GM19043 (cell line): Measurements from ENCODE around the gene SYTL2.

Source experiments
- ATAC-seq: cut with Tn5 transposase; IDR thresholded peaks from one replicate; pipeline ENCODE4 v1.9.1; 2021; ENCODE audit warnings: low read depth; ENCODE audit not compliant: unreplicated experiment

The SYTL2 gene

DNA sequence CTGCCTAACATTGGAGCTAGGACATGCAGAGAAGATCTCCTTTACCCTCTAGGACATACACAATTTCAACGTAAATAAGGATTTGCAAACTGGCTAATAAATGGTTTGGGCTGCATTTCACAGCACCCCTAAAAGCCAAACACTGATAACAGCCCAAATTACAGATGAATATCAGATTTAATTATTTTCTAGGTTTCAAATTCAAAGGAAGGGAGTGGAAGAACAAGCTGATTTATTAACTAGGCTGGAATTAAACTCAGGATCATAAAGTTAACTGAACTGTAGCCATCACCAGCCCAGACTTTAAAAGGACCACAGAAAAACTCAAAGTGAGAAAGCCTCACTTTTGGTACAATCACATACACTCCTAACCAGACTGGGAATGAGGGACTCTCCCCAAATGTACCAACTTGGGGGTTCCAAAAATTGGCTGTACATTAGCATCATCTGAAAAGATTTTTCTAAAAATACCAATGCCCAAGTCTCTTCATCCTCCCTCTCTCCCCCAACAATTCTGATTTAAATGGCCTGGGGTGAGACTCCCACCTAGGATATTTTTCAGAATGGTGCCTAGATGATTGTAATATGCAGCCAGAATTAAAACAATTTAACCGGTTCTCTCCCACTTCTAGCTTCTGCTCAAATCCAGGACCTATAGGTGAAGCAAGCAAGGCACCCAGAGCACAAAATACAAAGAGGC is 43.5 kb downstream of the SYTL2 start:
- ATAC-seq: no peak

DNA sequence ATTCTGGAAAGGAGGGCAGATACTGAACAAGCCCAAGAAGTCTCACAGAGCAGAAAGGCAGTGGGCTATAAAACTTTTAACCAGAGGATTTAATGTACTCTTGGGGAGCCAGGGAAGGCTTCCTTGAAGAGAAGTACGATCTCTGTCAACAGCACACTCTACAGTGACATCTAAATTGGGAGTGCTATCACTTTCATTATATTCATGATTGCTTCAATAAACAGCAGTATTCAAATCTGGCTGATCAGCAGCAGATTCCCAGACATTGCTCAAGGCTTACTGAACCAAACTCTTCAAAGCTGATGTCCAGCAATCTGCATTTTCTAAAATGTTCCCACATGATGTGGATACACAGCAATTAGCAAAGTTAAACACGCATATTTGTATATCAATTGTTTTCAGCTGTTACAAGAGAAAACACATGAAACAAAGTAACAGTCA is 44.2 kb downstream of the SYTL2 start:
- no peak for ATAC-seq

DNA sequence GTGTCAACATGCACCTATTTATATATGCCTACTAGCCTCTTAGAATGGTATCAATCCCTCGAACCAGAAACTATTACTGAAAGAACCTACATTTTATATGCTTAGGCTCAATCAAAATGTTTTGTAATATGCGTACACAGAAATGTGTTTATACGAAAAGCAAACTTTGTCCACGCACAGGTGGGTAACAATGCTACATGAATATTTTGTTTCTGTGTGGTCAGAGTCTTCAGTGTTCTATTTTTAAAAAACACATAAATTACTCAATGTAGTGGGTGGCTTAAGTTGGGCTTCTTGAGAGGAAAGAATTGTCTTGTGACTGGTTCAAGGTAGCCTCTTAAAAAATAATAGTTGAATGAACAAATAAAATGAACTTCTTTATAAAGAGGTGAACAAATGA is 46.1 kb downstream of the SYTL2 start:
- no peak for ATAC-seq

DNA sequence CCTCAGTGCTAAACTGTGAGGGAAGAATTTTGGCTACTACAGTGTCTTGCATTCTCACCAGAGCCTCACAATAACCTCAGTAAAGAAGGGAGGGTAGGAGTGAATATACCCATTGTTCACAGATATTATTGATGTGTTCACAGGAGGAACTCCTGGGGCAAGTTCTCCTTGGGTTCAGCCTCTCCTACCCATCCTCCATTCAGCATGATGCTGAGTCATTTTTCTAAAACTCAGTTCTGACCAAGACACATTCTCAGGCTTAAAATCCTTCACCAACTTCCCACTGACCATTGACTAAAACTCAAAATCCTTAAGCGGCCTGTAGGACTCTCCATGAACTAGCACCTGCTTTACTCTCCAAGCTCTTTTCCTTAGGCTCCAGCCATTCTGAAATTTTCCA is 48.7 kb downstream of the SYTL2 start:
- ATAC-seq: no peak

DNA sequence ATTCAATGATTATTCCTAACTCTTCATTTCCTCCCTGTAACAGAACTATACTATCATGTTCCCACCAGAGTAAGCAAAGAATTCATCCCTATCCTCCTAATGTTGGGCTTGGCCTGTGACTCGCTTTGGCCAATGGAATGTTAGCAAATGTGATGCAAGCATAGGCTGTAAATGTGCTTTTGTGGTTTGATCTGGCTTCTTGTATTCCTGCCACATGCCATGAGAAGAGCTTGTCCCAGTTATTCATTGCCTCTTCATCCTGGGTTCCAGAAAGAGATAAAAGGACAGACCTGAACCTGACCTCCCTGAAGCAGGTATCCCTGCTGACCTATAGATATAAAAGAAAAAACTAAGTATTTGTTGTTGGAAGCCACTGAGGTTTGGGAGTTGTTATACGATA is 51.0 kb downstream of the SYTL2 start:
- no peak for ATAC-seq

DNA sequence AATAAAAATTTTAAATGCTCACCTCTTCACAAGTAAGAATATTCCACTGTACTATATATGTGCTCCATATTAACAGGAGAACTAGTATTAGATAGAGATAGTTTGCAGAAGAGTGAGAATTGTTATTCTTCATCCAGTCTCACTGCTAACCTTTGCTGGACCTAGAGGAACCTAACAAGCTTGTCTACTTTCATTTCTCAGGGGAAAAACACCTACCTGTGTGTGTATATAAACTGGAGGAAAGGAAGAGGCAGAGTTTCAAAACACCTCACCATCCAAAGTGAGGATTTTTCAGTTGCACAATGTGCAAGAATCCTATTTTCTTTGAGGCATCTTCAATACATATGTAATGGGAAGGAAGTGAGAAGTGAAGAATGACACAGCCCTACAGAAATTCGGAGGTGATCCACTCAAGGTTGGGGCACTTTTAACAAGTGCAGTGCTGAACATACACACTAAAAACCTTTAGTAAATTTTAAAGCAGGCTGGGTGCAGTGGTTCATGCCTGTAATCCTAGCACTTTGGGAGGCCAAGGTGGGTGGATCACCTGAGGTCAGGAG is 52.4 kb downstream of the SYTL2 start:
- no peak for ATAC-seq

DNA sequence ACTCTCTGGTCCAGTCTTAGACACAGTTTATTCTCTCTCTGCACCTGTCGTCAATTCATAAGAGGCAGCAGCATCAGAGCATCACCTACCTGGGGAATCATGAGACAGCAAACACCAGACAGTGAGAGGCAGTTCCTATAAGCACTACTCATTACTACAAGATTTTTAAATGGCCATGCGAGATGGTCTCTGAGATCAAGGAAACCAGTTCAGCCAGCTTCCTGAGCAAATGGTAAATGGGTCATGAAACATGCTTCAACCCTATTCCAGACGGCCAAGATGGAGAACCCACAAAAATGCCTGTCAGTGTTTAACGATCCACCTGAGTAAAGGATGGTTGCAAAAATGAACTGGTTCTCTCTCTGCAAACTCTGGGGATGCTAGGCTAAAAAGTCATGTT is 52.9 kb downstream of the SYTL2 start:
- ATAC-seq: no peak

DNA sequence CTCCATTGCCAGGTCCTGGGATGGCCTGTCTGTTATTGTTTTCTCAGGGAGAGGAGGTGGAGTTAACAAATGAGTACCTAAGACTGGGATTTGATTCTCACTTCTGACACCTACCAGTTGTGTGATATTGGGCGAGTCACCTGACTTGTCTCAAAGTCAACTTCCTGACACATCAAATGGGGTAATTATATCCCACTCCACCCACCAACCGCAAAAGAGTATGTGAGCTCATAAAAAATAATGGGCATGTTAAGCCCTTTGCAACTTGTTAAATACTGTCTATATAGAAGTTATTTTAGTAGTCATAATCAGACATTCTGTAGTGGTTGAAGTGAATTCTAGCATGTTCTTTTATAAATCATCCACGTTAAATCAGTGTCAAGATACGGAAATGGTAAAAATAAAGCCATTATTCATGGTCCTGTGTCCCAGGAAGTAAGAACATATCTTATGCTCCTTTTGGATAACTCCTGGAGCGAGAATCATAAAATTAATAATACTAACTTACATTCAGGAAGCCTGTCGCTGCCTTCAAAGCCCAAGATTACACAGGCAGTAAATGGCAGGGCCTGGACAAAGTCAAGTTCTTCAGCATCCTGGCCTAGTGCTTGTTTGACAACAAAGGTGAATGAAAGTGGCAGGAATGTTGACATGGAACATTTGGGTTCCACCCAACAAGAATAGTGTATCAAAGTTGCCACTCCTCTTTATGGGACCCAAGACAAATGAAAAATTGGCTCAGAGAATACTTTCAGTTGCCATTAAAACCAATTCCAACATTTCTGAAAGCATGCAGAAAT is 54.3 kb downstream of the SYTL2 start:
- ATAC-seq: no peak

DNA sequence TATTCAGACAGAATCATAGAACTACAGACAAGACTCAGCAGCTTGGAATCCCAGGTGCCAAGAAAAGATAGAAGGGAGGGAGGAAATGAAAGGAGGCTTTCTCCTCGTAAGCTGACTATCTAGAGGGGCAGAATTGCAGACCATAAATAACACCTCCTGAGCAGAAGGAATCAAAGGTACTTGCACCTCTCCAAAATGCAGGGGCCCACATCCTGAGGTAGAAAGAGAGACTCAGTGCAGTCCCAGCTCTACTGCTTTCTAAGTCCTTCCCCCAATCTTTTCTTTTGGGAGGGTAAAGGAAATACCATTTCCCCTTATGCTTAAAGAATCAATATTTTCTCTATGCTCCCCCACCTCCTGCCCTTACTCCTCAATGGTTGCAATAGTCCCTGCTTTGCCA is 55.2 kb downstream of the SYTL2 start:
- no peak for ATAC-seq

DNA sequence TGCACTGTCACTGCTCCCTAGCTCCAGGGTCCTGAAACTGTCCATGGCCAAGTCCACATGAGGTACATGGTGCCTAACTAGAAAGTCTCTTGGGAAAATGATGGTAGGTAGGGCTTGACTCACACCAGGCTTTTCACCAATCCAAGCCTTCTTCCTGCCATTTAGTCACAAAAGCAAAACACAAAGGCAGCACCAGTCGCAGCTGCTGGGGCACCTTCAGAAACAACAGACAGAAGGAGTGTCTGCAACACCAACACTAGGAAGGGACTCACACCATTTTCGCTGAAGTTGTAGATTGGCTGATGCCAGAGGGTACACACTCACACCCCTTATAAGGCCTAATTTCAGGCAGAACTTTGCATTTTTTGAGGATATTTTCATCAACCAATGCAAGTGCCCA is 55.7 kb downstream of the SYTL2 start:
- ATAC-seq: no peak

DNA sequence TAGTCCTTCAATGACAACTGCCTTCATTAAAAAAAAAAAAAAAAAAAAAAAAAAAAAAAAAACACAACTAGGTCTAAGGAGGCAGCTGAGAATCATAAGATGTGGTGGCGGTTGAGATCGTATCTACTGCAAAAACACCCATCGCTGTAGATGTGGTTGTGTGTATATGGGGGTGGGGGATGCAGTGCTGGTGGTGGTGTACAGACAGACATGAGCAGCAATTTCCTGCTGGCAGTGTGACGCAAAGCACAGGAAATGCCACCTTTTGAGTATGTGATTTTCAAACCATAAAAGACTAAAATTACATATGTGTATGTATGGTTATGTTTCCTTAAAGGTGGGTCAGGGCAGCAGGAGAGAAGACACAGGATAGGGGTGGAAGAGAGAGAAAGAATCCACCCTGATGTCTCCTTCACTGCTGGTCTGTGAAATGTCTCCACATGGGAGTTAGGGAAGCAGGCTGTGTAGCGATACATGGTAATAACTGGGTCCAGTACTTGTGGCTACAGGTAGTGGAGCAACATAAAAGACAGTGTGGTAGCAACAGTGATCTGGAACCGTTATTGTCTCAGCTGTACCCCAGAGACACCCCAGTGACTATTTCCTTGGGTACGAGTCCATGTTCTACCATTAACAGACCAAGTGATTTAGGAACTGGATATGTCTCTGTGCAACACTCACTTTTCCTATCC is 57.9 kb downstream of the SYTL2 start:
- no peak for ATAC-seq

DNA sequence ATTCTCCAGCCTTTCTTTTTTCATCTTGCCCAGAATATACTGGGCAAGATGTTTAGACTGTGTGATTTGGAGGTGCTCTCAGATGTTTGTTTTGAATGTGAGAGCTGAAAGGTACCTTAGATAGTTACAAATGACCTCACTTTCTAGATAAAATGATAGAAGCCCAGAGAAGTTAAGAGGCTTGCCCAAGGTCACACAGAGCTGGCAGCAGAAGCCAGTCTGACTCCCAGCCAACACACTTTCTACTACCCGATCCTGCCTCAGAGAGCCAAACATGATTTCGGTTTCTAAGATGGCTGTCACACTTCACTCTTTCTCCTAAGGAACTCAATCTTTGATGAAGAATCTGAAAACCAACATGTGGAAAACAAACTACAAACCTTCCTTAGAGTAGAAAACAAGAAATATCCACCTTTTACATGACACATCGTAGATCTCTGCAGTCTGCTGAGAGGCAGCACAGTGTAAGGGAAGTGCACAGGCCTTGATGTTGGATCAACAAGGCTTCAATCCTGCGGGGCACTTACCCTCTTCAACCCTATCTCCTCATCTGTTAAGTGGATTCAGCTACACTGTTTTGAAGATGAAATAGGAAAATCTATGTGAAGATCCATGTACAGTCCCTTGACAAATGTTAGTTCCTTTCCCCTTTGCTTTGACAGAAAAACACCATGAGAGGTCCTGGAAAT is 58.6 kb downstream of the SYTL2 start:
- no peak for ATAC-seq

DNA sequence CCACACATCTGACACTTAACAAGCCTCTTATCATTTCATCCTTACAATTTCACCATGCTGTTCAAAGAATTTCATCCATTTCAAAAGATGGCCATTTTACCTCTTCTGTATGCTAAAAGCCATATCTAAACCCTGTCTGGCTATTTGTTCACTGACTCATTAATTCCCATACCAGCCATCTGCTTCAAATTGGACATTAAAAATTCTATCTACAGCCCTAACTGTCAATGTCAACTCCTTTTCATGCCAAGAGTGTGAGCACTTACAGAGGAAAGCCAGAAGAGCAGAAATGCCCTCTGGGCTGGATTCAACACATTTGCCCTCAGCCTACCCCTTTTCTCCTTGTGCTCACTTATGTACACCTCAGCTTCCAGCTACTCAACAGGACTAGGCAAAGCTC is 59.2 kb downstream of the SYTL2 start:
- ATAC-seq: no peak

DNA sequence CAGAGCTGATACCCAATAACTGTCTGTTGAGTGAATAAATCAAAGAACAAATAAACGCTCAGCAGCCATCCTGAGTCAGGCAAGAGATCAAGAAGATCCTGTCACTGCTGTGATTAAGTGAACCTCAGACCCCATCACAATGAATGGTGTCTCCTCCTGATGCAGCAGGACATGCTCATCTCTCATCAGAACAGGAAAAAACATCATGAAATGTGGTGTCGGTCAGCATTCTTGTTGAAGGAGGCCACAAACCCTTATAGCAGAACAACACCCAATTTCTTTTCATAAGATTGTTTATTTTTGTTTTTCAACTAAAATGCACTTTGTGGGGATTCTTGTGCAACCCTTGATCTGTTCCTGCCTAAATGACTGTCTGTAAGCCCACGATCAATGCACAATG is 60.3 kb downstream of the SYTL2 start:
- no peak for ATAC-seq

DNA sequence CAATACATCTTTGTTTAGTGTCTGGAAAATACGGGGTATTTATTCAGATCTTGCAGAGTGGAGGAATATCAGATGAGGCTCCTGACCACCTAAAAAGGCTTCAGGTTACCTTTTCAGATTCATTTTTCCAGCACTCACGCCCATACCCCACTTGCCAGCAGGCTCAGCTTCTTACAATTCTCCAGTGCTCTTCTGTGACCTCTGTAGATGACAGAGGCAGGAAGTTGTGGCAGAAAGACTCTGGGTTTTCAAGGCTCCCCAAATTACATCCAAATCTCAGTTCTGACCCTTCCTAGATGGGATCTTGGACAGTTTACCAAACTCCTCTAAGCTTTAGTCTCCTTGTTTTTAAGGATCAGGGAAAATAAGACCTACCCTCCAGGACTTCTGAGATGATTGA is 61.1 kb downstream of the SYTL2 start:
- no peak for ATAC-seq

DNA sequence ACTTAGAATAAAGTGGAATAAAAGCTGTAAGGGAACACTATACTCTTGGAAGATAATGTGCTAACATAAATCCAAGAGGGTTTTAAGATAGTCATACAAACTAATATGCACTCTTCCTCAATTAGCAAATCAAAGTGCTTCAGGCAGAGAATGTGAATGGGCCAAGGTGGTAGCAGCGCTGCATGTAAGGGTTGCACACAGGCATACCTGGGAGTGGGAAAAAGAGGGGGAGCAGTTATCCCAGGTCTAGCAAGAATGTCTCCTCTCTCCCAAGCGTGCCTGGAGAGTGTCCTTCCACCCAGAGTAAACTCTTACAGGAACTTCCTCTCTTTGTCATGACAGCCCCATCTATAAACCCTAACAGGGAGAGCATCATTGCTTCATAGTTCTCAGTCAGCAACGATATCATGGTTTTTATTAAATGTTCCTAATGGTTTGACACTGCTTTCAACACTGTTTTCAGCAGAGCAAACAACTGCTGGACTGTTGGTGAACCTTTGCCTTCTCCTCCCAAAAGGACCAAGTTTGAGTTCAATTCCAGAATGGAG is 61.6 kb downstream of the SYTL2 start:
- ATAC-seq: no peak

DNA sequence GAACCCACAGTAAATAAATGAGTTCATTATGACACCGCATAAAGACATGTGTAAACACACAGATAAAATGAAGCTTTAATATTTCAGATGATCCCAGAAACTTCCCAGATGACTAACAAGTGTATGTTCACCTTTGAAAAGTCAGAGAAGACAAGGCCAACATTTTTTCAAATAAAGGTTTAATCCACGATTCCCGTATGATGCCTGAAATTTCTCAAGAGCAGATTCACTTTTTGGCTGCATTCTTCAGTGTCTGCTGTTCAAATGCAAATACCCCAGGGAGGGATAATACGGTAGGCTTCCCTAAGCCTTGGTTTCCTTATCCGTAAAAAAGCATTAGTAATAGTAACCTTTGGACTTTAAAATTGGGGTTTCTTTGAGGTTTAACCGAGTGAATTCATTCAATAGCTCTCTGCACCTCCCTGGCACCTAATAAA is 62.5 kb downstream of the SYTL2 start:
- no peak for ATAC-seq

DNA sequence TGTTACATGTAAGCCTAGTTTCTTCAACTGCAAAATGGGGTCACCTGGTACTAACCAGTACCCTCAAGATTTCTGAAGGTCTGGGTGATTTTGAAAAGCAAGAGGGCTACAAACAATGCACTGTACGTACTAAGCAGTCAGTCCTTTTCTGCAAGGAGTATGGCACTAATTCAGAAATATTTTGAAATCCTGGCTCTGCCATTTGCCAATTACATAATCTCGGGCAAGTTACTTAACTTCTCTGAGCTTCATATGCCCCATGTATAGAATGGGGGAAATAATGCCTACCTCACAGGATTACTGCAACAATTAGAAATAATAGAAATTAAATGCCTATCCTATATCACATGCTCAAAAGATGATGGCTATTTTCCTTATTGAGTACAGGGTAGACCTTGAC is 64.3 kb downstream of the SYTL2 start:
- ATAC-seq: no peak

DNA sequence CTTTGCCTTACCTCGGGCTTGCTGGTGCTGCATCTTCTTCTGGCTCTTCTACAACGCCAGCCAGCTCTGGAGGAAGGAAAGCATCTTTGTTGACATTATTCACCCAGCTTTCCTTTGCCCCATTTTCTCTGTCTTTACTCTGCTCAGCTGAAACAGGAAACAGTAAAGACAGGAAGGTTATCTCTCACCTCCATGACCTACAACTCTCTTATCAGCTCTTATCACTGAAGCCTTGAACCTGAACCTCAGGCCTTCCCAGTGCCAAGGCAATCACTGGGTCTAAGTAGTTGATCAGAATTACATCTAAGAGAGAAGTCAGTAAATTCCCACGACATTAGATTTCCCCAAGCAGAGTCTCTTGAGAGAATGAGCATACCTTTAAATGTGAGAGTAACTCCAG is 65.3 kb downstream of the SYTL2 start:
- ATAC-seq: no peak

DNA sequence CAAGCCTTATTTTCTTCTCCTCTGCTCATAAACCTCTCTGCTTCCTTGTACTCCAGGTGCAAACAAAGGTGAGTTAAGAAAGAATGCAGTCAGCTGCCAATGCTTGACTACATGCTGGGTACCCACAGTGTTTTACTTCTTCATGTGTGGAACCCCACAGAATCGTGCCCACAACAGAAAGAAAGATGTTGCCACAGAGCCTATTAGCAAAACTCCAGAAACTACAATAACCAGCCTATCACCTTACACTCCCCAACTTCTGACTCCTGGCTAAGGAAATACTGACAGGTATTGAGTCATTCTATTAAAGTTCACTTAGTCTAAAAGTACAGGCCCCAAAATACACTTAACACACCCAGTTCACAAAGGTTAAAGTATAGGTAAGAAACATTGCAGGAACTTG is 68.1 kb downstream of the SYTL2 start:
- no peak for ATAC-seq
